MM.1S (cell line): Measurements from ENCODE around the gene UFSP2.
"Not testable (repeated sequence)": the region's sequence is repeated elsewhere in the genome, so short reads cannot be mapped to it uniquely, and the experiment has no call there.

Source experiments
- DNase-seq: peaks from one replicate; pipeline ENCODE4 v3.0.0-alpha.2; 2015
- H2AFZ ChIP-seq: fragments of 300-600 bp; sonication (generic); 2 replicates; pipeline ENCODE4 v1.6.0; 2016; ENCODE audit warnings: antibody characterized with exemption, low read length
- H3F3A ChIP-seq: fragments of 300-600 bp; sonication (generic); 2 replicates; pipeline ENCODE4 v1.6.1; 2016; ENCODE audit warnings: mild to moderate bottlenecking, antibody characterized with exemption, low read length, moderate library complexity, mixed read lengths; ENCODE audit not compliant: insufficient read depth
- H3K27ac ChIP-seq: fragments of 300-600 bp; sonication (generic); 2 replicates; pipeline ENCODE4 v1.5.1; 2016; ENCODE audit warnings: mild to moderate bottlenecking, low read length
- H3K27me3 ChIP-seq: fragments of 300-600 bp; sonication (generic); replicated peaks from 2 replicates; pipeline ENCODE4 v1.6.0; 2016; ENCODE audit warnings: low read length; ENCODE audit not compliant: insufficient read depth
- H3K36me3 ChIP-seq: fragments of 300-600 bp; sonication (generic); replicated peaks from 2 replicates; pipeline ENCODE4 v1.6.1; 2016; ENCODE audit warnings: mild to moderate bottlenecking, low read length, mixed read lengths; ENCODE audit not compliant: insufficient read depth
- H3K4me1 ChIP-seq: fragments of 300-600 bp; sonication (generic); 2 replicates; pipeline ENCODE4 v1.6.1; 2016; ENCODE audit warnings: low read length, mixed read lengths
- H3K4me2 ChIP-seq: fragments of 300-600 bp; sonication (generic); 2 replicates; pipeline ENCODE4 v1.6.0; 2016; ENCODE audit warnings: low read depth, low read length
- H3K4me3 ChIP-seq: fragments of 300-600 bp; sonication (generic); 2 replicates; pipeline ENCODE4 v1.5.1; 2016; ENCODE audit warnings: low read length, mixed read lengths
- H3K79me2 ChIP-seq: fragments of 300-600 bp; sonication (generic); 2 replicates; pipeline ENCODE4 v1.6.1; 2016; ENCODE audit warnings: mixed run types, low read length, mixed read lengths
- H3K9ac ChIP-seq: fragments of 300-600 bp; sonication (generic); 2 replicates; pipeline ENCODE4 v1.6.1; 2016; ENCODE audit warnings: low read length, mixed read lengths
- H3K9me2 ChIP-seq: fragments of 300-600 bp; sonication (generic); replicated peaks from 2 replicates; pipeline ENCODE4 v1.6.1; 2016; ENCODE audit warnings: mild to moderate bottlenecking, low read length, mixed read lengths; ENCODE audit not compliant: insufficient read depth
- H3K9me3 ChIP-seq: fragments of 300-600 bp; sonication (generic); replicated peaks from 2 replicates; pipeline ENCODE4 v1.6.1; 2016; ENCODE audit warnings: mild to moderate bottlenecking, low read length, mixed read lengths; ENCODE audit not compliant: insufficient read depth
- H4K20me1 ChIP-seq: fragments of 300-600 bp; sonication (generic); 2 replicates; pipeline ENCODE4 v1.6.1; 2016; ENCODE audit warnings: mild to moderate bottlenecking, low read length, moderate library complexity, mixed read lengths; ENCODE audit not compliant: insufficient read depth
- CTCF ChIP-seq: fragments of 300-600 bp; sonication (generic); IDR thresholded peaks from 2 replicates; pipeline ENCODE4 v1.5.1; 2016; ENCODE audit warnings: antibody characterized with exemption, low read length, mixed read lengths
- EZH2 ChIP-seq: fragments of 300-600 bp; sonication (generic); optimal IDR thresholded peaks from 2 replicates; pipeline ENCODE3; 2017; ENCODE audit warnings: low read depth, mild to moderate bottlenecking, antibody characterized with exemption, low read length, mixed read lengths
- EZH2phosphoT487 ChIP-seq: fragments of 300-600 bp; sonication (generic); IDR thresholded peaks from 2 replicates; pipeline ENCODE4 v1.6.1; 2018; ENCODE audit warnings: antibody characterized with exemption, low read length

The UFSP2 gene

GRCh38 chr4:185364886-185365285, 60.9 kb downstream of the UFSP2 start:
- Histone ChIP-seq H3K4me2 (no peak overlapping the region), H3K9me2 (no peaks in the 10 kb centered on the region)

GRCh38 chr4:185363251-185363650, 62.5 kb downstream of the UFSP2 start:
- TF ChIP-seq CTCF, result no peak
- no peak for TF ChIP-seq EZH2
- no peak for TF ChIP-seq EZH2phosphoT487
- no peak for DNase-seq

More at GRCh38 chr4:185364886-185365285, 60.9 kb downstream of the UFSP2 start:
- H3K27me3 ChIP-seq, result no peaks in the 10 kb centered on the region
- TF ChIP-seq CTCF (no peak), EZH2phosphoT487 (no peak), EZH2 (no peak)
- no peaks in the 10 kb centered on the region for H3K79me2 ChIP-seq
- H3K4me1 ChIP-seq, result peaks cover 26% of the 10 kb centered on the region
- no peak overlapping the region for H3K9ac ChIP-seq
- H3K4me3 ChIP-seq, result no peak overlapping the region
- no peak overlapping the region for H2AFZ ChIP-seq
- DNase-seq, result no peak
- H3K36me3 ChIP-seq, result no peaks in the 10 kb centered on the region; the same call in 1 of the 2 replicates
- H4K20me1 ChIP-seq, result no peaks in the 10 kb centered on the region
- peaks cover 23% of the 10 kb centered on the region for H3F3A ChIP-seq
- H3K27ac ChIP-seq, result no peak overlapping the region
- no peaks in the 10 kb centered on the region for H3K9me3 ChIP-seq

GRCh38 chr4:185362570-185362969, 63.2 kb downstream of the UFSP2 start:
- H3K36me3 ChIP-seq, result not testable (repeated sequence)
- peak; percentile 90 for DNase-seq
- peak overlapping the region; percentile 59 for H3K9ac ChIP-seq

More at GRCh38 chr4:185363251-185363650, 62.5 kb downstream of the UFSP2 start:
- peak overlapping the region; percentile 91; the same call in 1 of the 2 replicates for H3K27ac ChIP-seq
- H3K4me3 ChIP-seq, result no peak overlapping the region
- peaks cover 23% of the 10 kb centered on the region for H3F3A ChIP-seq
- no peak overlapping the region for H2AFZ ChIP-seq
- no peak overlapping the region; the same call in 1 of the 2 replicates for H3K9ac ChIP-seq
- peaks cover 29% of the 10 kb centered on the region for H3K4me1 ChIP-seq
- H4K20me1 ChIP-seq, result no peaks in the 10 kb centered on the region
- H3K9me2 ChIP-seq, result no peaks in the 10 kb centered on the region
- no peaks in the 10 kb centered on the region for H3K79me2 ChIP-seq
- peak overlapping the region; percentile 75; the same call in 1 of the 2 replicates for H3K4me2 ChIP-seq
- no peaks in the 10 kb centered on the region for H3K27me3 ChIP-seq
- H3K36me3 ChIP-seq, result no peaks in the 10 kb centered on the region; the same call in 1 of the 2 replicates
- H3K9me3 ChIP-seq, result no peaks in the 10 kb centered on the region

GRCh38 chr4:185361872-185362271, 63.9 kb downstream of the UFSP2 start:
- Histone ChIP-seq H3K27ac (peak overlapping the region; percentile 91), H3K27me3 (no peaks in the 10 kb centered on the region), H3K4me2 (peak overlapping the region; percentile 75; the same call in 1 of the 2 replicates), H3K4me1 (peaks cover 29% of the 10 kb centered on the region), H3F3A (peaks cover 23% of the 10 kb centered on the region), H3K9ac (peak overlapping the region; percentile 59), H3K9me2 (no peaks in the 10 kb centered on the region), H3K9me3 (no peaks in the 10 kb centered on the region), H4K20me1 (no peaks in the 10 kb centered on the region), H2AFZ (no peak overlapping the region), H3K36me3 (no peaks in the 10 kb centered on the region; the same call in 1 of the 2 replicates), H3K4me3 (no peak overlapping the region), H3K79me2 (no peaks in the 10 kb centered on the region)
- no peak for DNase-seq
- TF ChIP-seq EZH2phosphoT487, result no peak
- no peak for TF ChIP-seq CTCF
- no peak for TF ChIP-seq EZH2

More at GRCh38 chr4:185362570-185362969, 63.2 kb downstream of the UFSP2 start:
- Histone ChIP-seq H3K4me1 (peaks cover 29% of the 10 kb centered on the region), H3K27ac (peak overlapping the region; percentile 91), H3K4me2 (peak overlapping the region; percentile 75), H3F3A (peaks cover 23% of the 10 kb centered on the region)
- H3K27me3 ChIP-seq, H3K79me2 ChIP-seq, H2AFZ ChIP-seq, H4K20me1 ChIP-seq, H3K9me3 ChIP-seq, H3K4me3 ChIP-seq, H3K9me2 ChIP-seq: not testable (repeated sequence)
